Cardiac septum (tissue), 1 donor: ENCODE results near the gene KRTAP2-4. TPM values are rescaled to one million over a fixed set of nuclear protein-coding genes. Genes with fewer than 3 reads are reported as not detected.
"Not testable (repeated sequence)": the region's sequence is repeated elsewhere in the genome, so short reads cannot be mapped to it uniquely, and the experiment has no call there.

Experiments used
- DNase-seq: peaks from one replicate; pipeline ENCODE4 v3.0.0-alpha.2; 2020; ENCODE audit warnings: low spot score
- intact Hi-C: fragments of 100-400 bp; cut with DNase I; formaldehyde crosslinking; loops from one replicate; pipeline ENCODE4 v1.14.0; 2022
- total RNA-seq: library from RNA; stranded (reverse); fragmentation: NEBNext Ultra II Directional; extraction: Animal tissue kit (Norgen Biotek cat#: 25700); gene quantifications from one replicate; pipeline ENCODE4 v1.2.1, GENCODE V29; 2021
- donor health status: DM: no; HTN: no; CAD: no.

Gene KRTAP2-4
- total RNA-seq, 1 donor from 2014 or later = not detected

DNA sequence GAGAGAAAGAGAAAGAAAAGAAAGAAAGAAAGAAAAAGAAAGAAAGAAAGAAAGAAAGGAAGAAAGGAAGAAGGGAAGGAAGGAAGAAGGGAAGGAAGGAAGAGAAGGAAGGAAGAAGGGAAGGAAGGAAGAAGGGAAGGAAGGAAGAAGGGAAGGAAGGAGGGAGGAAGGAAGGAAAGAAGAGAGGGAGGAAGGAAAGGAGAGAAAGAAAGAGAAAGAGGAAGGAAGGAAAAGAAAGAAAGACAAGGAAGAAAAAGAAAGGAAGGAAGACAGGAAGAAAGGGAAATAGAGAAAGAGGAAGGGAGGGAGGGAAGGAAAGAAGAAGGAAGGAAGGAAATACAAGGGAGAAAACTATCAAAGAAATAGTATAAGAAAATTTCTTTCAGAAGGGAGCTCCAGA is 11.1 kb upstream of the KRTAP2-4 start:
- intact Hi-C loops = no loop called here

GRCh38 chr17:41073676-41074075 is 8.0 kb upstream of the KRTAP2-4 start:
- intact Hi-C loops = no loop called here
- no peak for DNase-seq

More for the DNA sequence above, 11.1 kb upstream of the KRTAP2-4 start:
- DNase-seq = no peak

- intact Hi-C loops = no loop called here
- DNase-seq = no peak
Observed at GRCh38 chr17:41071606-41072360, 6.1 kb upstream of the KRTAP2-4 start.

- intact Hi-C loops = no loop called here
- DNase-seq = no peak
Observed at GRCh38 chr17:41069031-41069430, 3.4 kb upstream of the KRTAP2-4 start.

DNA sequence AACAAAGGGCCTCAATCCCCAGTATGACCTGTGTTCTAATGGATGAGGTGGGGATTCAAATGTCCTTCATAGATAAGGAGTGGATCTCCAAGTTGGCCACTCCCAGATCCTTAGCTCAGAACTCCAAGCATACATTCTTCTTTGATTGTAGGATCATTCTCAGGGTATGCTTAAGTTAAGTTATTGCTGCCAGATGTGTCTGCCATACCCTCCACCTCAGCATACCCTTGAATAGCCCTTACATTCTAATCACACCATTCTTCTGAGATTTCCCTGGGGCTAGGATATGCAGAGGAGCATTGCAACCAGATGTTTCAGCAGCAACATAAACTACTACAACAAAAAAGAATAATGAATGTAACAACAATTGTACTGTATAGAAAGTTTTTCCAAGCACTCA is 1.6 kb upstream of the KRTAP2-4 start:
- intact Hi-C loops = no loop called here

GRCh38 chr17:41065016-41065689 is 526 bp downstream of the KRTAP2-4 start:
- DNase-seq, intact Hi-C loops: not testable (repeated sequence)

More for the DNA sequence above, 1.6 kb upstream of the KRTAP2-4 start:
- DNase-seq = no peak

GRCh38 chr17:41064301-41064700 is 1.4 kb downstream of the KRTAP2-4 start:
- intact Hi-C loops = no loop called here
- DNase-seq = no peak

GRCh38 chr17:41063449-41063848 is 2.2 kb downstream of the KRTAP2-4 start:
- DNase-seq = no peak
- intact Hi-C loops = no loop called here

- intact Hi-C loops = no loop called here
Observed at GRCh38 chr17:41061964-41062363, 3.7 kb downstream of the KRTAP2-4 start.

DNA sequence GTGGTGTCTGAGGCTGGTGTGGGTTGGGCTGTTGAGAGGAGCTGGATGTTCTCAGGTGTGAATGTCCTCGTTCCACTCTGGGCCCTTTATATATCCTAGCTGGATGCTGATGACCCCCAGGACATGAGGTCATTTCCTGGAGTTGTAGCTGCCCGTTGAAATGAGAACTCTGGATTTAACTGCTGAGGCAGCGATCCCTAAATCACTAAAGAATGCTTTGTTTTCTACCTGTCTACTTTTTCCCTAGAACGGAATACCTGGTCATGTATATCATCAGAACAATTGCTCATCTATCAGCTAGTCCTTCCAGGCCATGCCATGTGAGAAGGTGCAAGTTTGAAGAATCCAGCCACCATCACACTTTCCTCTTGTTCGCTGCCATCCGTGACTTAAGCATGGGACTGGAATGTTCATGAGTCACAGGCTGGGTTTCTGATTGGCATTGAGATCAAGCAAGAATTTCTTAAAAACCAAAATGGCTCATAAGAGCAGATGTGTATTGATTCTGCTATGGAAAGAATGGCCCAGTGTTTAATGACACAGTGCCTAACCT is 5.6 kb downstream of the KRTAP2-4 start, which contains the start of gene KRTAP2-3:
Gene KRTAP2-3 (minus strand): TSS at position 63 of the 553 bp plus-strand sequence. CDS start 64 bp downstream, outside the sequence.
- no peak for DNase-seq
- intact Hi-C loops = no loop called here

More at GRCh38 chr17:41061964-41062363, 3.7 kb downstream of the KRTAP2-4 start:
- DNase-seq = no peak

DNA sequence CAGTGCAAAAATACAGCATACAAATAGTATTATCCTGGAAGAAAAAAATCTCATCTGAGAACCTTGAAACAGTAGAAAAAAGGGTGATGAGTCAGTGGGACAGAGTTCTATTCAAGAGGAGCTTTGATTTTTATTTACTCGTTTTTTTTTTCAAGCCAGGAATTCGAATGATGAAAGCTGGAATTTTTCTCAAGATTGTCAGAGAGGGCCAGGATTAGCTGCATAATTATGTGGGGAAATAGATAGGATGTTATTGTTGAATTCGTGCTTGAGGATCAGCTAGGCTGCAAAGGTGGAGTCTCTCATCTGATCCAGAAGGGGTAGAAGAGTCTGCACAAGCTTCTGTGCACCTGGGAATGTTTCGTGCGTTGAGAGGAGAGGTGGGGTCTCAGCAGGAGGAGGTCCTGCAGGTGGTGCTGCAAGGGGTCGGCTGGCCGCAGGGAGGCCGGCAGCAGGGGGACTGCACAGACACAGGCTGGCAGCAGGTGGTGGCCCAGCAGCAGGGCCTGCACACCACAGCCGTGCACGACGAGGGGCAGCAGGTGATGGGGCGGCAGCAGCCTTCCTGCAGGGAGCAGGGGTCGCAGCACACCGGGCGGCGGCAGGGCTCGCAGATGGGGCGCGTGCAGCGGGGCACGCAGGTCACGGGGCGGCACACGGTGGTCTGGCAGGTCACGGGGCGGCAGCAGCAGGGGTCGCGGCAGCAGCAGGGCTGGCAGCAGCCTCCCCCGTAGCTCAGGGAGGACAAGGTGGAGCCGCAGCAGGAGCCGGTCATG is 6.2 kb downstream of the KRTAP2-4 start:
- intact Hi-C loops, DNase-seq: not testable (repeated sequence)

GRCh38 chr17:41058741-41059140 is 6.9 kb downstream of the KRTAP2-4 start:
- DNase-seq = no peak
- intact Hi-C loops = no loop called here

GRCh38 chr17:41057547-41057946 is 8.1 kb downstream of the KRTAP2-4 start:
- intact Hi-C loops = no loop called here
- no peak for DNase-seq

DNA sequence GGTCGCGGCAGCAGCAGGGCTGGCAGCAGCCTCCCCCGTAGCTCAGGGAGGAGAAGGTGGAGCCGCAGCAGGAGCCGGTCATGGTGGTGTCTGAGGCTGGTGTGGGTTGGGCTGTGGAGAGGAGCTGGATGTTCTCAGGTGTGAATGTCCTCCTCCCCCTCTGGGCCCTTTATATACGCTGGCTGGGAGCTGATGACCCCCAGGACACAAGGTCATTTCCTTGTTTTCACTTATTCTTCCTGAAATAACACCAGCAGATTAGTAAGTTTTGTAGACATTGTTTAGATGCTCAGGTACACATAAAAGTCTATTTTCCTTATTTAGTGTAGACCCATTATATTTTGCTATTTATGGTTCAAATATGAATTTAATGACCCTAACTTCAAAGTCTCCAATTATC is 10.5 kb downstream of the KRTAP2-4 start, which contains the start of gene KRTAP2-2:
Gene KRTAP2-2 (minus strand): TSS at position 101 of the 400 bp plus-strand sequence. CDS start 19 bp downstream, at position 82.
- intact Hi-C loops = not testable (repeated sequence)

GRCh38 chr17:41054556-41054955 is 11.1 kb downstream of the KRTAP2-4 start:
- DNase-seq, intact Hi-C loops: not testable (repeated sequence)

More for the DNA sequence above, 10.5 kb downstream of the KRTAP2-4 start, which contains the start of gene KRTAP2-2:
- not testable (repeated sequence) for DNase-seq

DNA sequence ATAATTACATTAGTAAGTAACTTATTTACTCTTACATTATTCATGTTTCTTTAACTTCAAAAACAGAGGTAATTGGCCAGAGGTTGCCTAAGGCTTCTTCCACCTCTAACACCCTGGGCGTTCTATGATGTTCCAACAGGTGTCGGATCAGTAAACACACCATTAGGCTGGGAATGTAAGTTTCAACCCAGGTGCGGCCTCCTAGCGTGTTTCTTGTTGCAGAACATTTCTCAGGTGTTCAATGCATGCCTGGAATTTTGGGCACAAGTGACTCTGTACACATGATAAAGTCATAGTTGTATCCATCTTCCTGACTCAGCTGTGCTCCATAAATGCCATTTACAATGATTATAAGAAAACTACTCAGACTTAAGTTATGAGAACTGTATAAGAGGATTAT is 11.7 kb downstream of the KRTAP2-4 start:
- intact Hi-C loops = no loop called here
- DNase-seq = no peak

GRCh38 chr17:41052566-41052965 is 13.1 kb downstream of the KRTAP2-4 start:
- intact Hi-C loops = no loop called here
- DNase-seq = no peak

DNA sequence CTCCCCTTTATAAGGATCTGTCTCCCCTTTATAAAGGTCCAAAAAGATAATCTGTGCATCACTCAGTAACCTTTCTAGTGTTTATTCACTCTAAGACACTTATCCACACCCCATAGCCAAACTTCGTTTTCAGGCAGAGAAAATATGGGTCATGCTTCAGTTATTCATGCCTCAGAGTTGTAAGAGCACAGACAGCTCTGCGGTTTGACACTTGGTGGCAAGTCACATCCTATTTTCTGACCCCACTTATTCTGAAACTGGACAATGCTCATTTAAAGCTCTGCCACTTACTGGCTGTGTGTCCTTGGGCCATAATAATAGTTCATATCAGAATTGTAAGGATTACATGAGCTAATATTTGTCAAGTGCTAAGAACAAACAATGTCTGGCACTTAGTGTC is 16.6 kb downstream of the KRTAP2-4 start:
- DNase-seq = no peak
- intact Hi-C loops = no loop called here

DNA sequence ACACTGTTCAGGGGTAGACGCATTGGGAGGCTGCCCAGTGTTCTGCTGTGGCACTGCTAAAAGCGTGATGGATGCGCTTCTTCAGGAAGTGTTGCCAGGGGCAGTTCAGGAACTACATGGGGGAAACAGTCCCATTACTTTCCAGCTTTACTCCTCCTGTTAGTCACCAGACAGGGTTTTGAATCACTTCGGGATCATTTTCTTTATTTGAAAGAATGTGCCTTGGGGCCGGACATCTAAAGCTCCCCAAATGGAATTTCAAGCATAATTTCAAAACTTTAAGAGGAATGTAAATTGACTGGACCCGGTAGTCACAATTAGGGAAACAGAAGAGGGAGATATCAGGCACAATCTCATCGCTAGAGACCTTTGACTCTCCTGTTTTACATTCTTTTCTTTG is 17.2 kb downstream of the KRTAP2-4 start:
- no peak for DNase-seq
- intact Hi-C loops = no loop called here
